Measurements from ENCODE around the gene BTBD17.

GRCh38 chr17:74402048-74402447, 40.4 kb upstream of the BTBD17 start:
- TF ChIP-seq POLR2AphosphoS5 (IDR thresholded peaks at IDR 0.05) (no peak), CTCF (IDR thresholded peaks at IDR 0.05) (no peak)
